Hepatocyte (in vitro differentiated cells): Measurements from ENCODE around the gene MTHFD1L. TPM values are rescaled to one million over a fixed set of nuclear protein-coding genes. Genes with fewer than 3 reads are reported as not detected.

Source experiments
- DNase-seq: peaks from one replicate; pipeline ENCODE4 v3.0.0-alpha.2; 2016; ENCODE audit warnings: low spot score
- H2AFZ ChIP-seq: fragments of 200-600 bp; sonication (generic); 2 replicates; pipeline ENCODE4 v1.6.0; 2016; ENCODE audit warnings: antibody characterized with exemption, mild to moderate bottlenecking
- H3K27ac ChIP-seq: fragments of 200-600 bp; sonication (generic); 2 replicates; pipeline ENCODE4 v1.5.1; 2016; ENCODE audit warnings: mild to moderate bottlenecking
- H3K27me3 ChIP-seq: fragments of 200-600 bp; sonication (generic); 2 replicates; pipeline ENCODE4 v1.6.1; 2016
- H3K36me3 ChIP-seq: fragments of 200-600 bp; sonication (generic); replicated peaks from 2 replicates; pipeline ENCODE4 v1.5.1; 2016; ENCODE audit warnings: low read depth; ENCODE audit not compliant: insufficient read depth
- H3K4me1 ChIP-seq: fragments of 200-600 bp; sonication (generic); 2 replicates; pipeline ENCODE4 v1.5.1; 2016; ENCODE audit warnings: mild to moderate bottlenecking, moderate library complexity; ENCODE audit not compliant: insufficient read depth
- H3K4me2 ChIP-seq: fragments of 200-600 bp; sonication (generic); 2 replicates; pipeline ENCODE4 v1.6.0; 2016
- H3K4me3 ChIP-seq: fragments of 200-600 bp; sonication (generic); 2 replicates; pipeline ENCODE4 v1.5.1; 2016; ENCODE audit warnings: mild to moderate bottlenecking
- H3K79me2 ChIP-seq: fragments of 200-600 bp; sonication (generic); 2 replicates; pipeline ENCODE4 v1.6.0; 2017; ENCODE audit warnings: mild to moderate bottlenecking
- H3K9me2 ChIP-seq: fragments of 200-600 bp; sonication (generic); replicated peaks from 2 replicates; pipeline ENCODE4 v1.6.0; 2017; ENCODE audit warnings: mild to moderate bottlenecking; ENCODE audit not compliant: insufficient read depth
- H3K9me3 ChIP-seq: fragments of 200-600 bp; sonication (generic); 2 replicates; pipeline ENCODE4 v1.5.1; 2016; ENCODE audit warnings: low read depth, mild to moderate bottlenecking
- H4K20me1 ChIP-seq: fragments of 200-600 bp; sonication (generic); 2 replicates; pipeline ENCODE4 v1.6.0; 2016; ENCODE audit warnings: mild to moderate bottlenecking; ENCODE audit not compliant: insufficient read depth, poor library complexity, severe bottlenecking
- CTCF ChIP-seq: fragments of 200-600 bp; sonication (generic); IDR thresholded peaks from 2 replicates; pipeline ENCODE4 v1.5.1; 2016; ENCODE audit warnings: antibody characterized with exemption, mild to moderate bottlenecking; ENCODE audit not compliant: poor library complexity
- EZH2 ChIP-seq: fragments of 200-600 bp; sonication (generic); IDR thresholded peaks from 2 replicates; pipeline ENCODE4 v1.6.1; 2016; ENCODE audit warnings: antibody characterized with exemption, mild to moderate bottlenecking, borderline replicate concordance
- EZH2phosphoT487 ChIP-seq: fragments of 200-600 bp; sonication (generic); IDR thresholded peaks from one replicate; pipeline ENCODE4 v1.6.1; 2018; ENCODE audit warnings: antibody characterized with exemption, mild to moderate bottlenecking, low read depth, moderate library complexity; ENCODE audit not compliant: unreplicated experiment, severe bottlenecking
- whole genome bisulfite sequencing: methylation state at CpG from one replicate; pipeline ENCODE4 v1.1.6; 2016; ENCODE audit warnings: low lambda C conversion rate; ENCODE audit errors: missing lambda C conversion rate; 5-methylcytosine and 5-hydroxymethylcytosine counted together
- polyA plus RNA-seq: library from polyadenylated mRNA; unstranded; fragments of >200 nt; fragmentation: Nextera tagmentation; extraction: Ambion mirVana; gene quantifications from 2 replicates; pipeline ENCODE4 v1.2.1, GENCODE V29; 2016
- total RNA-seq: library from RNA; depleted of rRNA; stranded (reverse); fragments of >200 nt; gene quantifications from 2 replicates; pipeline ENCODE4 v1.2.3, GENCODE V29; 2014

The MTHFD1L gene
- total and polyA plus RNA-seq, 2 experiments from 2014 or later: 28.4 to 30.8 TPM

GRCh38 chr6:150932996-150933395, 67.5 kb downstream of the MTHFD1L start:
- Histone ChIP-seq H3K9me3 (no peaks in the 10 kb centered on the region), H3K79me2 (no peaks in the 10 kb centered on the region), H3K27me3 (no peaks in the 10 kb centered on the region), H4K20me1 (no peaks in the 10 kb centered on the region), H3K36me3 (no peaks in the 10 kb centered on the region), H2AFZ (no peak overlapping the region), H3K4me1 (peaks cover 5% of the 10 kb centered on the region), H3K4me3 (no peak overlapping the region), H3K9me2 (no peaks in the 10 kb centered on the region), H3K27ac (no peak overlapping the region), H3K4me2 (no peak overlapping the region)
- TF ChIP-seq CTCF: no peak
- TF ChIP-seq EZH2: no peak
- no peak for TF ChIP-seq EZH2phosphoT487
- WGBS: 54% methylated on average over 3 of the region's 3 CpGs
- no peak for DNase-seq

- no peak for DNase-seq
- no peak overlapping the region for H2AFZ ChIP-seq
- H3K4me1 ChIP-seq: peaks cover 5% of the 10 kb centered on the region
- H3K4me2 ChIP-seq: no peak overlapping the region
- 84% methylated on average over 4 of the region's 4 CpGs for WGBS
- no peaks in the 10 kb centered on the region for H4K20me1 ChIP-seq
- no peaks in the 10 kb centered on the region for H3K9me3 ChIP-seq
- H3K4me3 ChIP-seq: no peak overlapping the region
- H3K79me2 ChIP-seq: no peaks in the 10 kb centered on the region
- H3K27me3 ChIP-seq: no peaks in the 10 kb centered on the region
- H3K36me3 ChIP-seq: no peaks in the 10 kb centered on the region
- TF ChIP-seq EZH2 (no peak), EZH2phosphoT487 (no peak), CTCF (no peak)
- H3K27ac ChIP-seq: no peak overlapping the region
- H3K9me2 ChIP-seq: no peaks in the 10 kb centered on the region
These were observed 68.9 kb downstream of the MTHFD1L start for GRCh38 chr6:150934380-150934779.

- Histone ChIP-seq H3K4me3 (no peak overlapping the region), H3K9me2 (no peaks in the 10 kb centered on the region), H3K27me3 (no peaks in the 10 kb centered on the region), H3K27ac (no peak overlapping the region), H3K4me1 (peaks cover 5% of the 10 kb centered on the region), H3K36me3 (no peaks in the 10 kb centered on the region), H4K20me1 (no peaks in the 10 kb centered on the region), H3K4me2 (no peak overlapping the region), H3K79me2 (no peaks in the 10 kb centered on the region), H3K9me3 (no peaks in the 10 kb centered on the region), H2AFZ (no peak overlapping the region)
- no peak for TF ChIP-seq EZH2
- TF ChIP-seq CTCF: no peak
- TF ChIP-seq EZH2phosphoT487: no peak
- 96% methylated on average over 2 of the region's 2 CpGs for WGBS
- DNase-seq: no peak
These were observed 70.6 kb downstream of the MTHFD1L start for GRCh38 chr6:150936021-150936555.
